ENCODE results near the gene FUT4.

DNA sequence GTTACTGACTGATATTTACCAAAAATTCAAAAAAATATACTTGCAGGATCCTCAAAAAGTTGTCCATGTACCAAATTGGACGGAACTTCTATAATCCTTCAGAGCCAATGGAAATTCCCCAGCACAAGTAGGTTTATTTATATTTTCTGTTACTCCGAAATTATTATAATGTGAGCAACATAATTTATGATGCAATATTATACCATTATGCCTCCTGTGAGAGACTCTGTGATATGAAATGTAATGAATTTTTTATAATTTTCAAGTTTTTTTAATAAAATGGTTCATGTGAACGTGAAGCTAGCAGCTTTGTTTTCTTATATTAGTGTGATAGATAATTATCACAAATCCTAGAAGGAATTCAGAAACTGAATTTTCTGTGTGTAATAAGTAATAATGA is 41.7 kb downstream of the FUT4 start:
- no peak for TF ChIP-seq POLR2A (IDR thresholded peaks at IDR 0.05; ENCODE audit: low read length)
- no peak for TF ChIP-seq GATA1 (IDR thresholded peaks at IDR 0.05; ENCODE audit: low read depth, low read length)
